IPS-18c (cell line): ENCODE measurements around the gene ZBTB42.
"Not testable (repeated sequence)": the region's sequence is repeated elsewhere in the genome, so short reads cannot be mapped to it uniquely, and the experiment has no call there.

Source experiments
- H3K4me3 ChIP-seq: 2 replicates; pipeline ENCODE4 v1.7.0; 2013; ENCODE audit warnings: low read depth, mild to moderate bottlenecking, low read length, moderate library complexity; ENCODE audit not compliant: insufficient read depth
- H3K9me3 ChIP-seq: one replicate; pipeline ENCODE4 v1.6.1; 2013; ENCODE audit warnings: mild to moderate bottlenecking, low read length, moderate library complexity; ENCODE audit not compliant: control insufficient read depth, insufficient read depth

The ZBTB42 gene

DNA sequence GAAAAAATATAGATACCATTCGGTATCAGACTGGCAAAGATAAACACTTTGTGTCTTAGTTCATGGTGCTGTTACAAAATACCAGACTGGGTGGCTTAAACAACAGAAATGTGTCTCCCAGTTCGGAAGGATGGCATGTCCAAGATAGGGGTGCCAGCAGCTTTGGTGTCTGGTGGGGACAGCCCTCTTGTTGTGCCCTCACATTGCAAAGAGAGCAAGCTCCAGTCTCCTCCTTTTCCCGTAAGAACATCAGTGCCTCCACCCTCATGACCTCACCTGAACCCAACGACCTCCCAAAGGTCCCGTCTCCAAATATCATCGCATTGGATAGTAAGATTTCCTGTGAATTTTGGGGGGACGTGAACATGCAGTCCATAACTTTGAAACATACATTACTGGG, 12.4 kb downstream of the ZBTB42 start:
- Histone ChIP-seq H3K9me3 (no peaks in the 10 kb centered on the region), H3K4me3 (no peak overlapping the region)

GRCh38 chr14:104814701-104815100, 13.8 kb downstream of the ZBTB42 start:
- H3K4me3 ChIP-seq, H3K9me3 ChIP-seq: not testable (repeated sequence)

GRCh38 chr14:104816616-104816884, 15.6 kb downstream of the ZBTB42 start:
- peak overlapping the region; percentile 96 for H3K4me3 ChIP-seq
- peaks cover 2% of the 10 kb centered on the region for H3K9me3 ChIP-seq

GRCh38 chr14:104817930-104818713, 17.2 kb downstream of the ZBTB42 start:
- peaks cover 2% of the 10 kb centered on the region for H3K9me3 ChIP-seq
- no peak overlapping the region for H3K4me3 ChIP-seq

- no peak overlapping the region for H3K4me3 ChIP-seq
- peaks cover 2% of the 10 kb centered on the region for H3K9me3 ChIP-seq
Measured at GRCh38 chr14:104818714-104819161, 17.8 kb downstream of the ZBTB42 start.

- H3K9me3 ChIP-seq: peaks cover 2% of the 10 kb centered on the region
- H3K4me3 ChIP-seq: no peak overlapping the region
Measured at GRCh38 chr14:104819361-104819781, 18.5 kb downstream of the ZBTB42 start.

GRCh38 chr14:104820669-104821228, 19.8 kb downstream of the ZBTB42 start:
- Histone ChIP-seq H3K4me3 (no peak overlapping the region), H3K9me3 (peaks cover 2% of the 10 kb centered on the region)

- Histone ChIP-seq H3K9me3 (peaks cover 2% of the 10 kb centered on the region), H3K4me3 (no peak overlapping the region)
Measured at GRCh38 chr14:104821229-104821945, 20.5 kb downstream of the ZBTB42 start.

- peaks cover 2% of the 10 kb centered on the region for H3K9me3 ChIP-seq
- H3K4me3 ChIP-seq: no peak overlapping the region
Measured at GRCh38 chr14:104821971-104822608, 21.2 kb downstream of the ZBTB42 start.

DNA sequence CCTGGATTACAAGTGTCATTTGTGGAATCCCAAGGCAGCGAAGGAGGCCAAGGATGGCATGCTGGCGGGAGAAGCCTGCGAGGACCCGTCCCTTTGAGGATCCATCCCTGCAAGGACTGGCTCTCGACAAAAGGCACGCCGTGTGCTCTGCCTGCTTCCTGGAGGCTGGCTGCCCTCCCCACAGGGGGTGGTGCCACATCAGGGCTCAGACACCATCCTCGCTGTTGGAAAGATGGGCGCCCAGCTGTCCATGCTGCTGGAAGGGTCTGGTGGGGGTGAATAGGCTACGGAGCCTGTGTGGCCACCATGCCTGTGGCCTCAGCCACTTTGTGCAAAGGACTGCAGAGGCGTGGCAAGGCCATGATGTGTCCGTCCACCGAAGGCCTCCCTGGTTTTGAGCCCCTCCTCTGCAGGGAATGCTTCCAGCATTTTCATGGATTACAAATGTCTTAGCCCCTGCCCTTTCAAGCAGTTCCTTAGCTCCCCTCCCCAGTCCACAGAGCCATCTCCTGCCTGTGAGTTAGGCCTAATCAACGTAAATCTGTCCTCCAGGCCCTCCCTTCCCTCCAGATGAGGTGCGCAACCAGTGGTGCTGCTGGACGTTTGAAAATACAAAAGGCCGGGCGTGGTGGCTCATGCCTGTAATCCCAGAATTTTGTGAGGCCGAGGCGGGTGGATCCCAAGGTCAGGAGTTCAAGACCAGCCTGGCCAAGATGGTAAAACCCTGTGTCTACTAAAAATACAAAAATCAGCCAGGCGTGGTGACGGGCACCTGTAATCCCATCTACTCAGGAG, 22.1 kb downstream of the ZBTB42 start:
- H3K4me3 ChIP-seq: no peak overlapping the region

GRCh38 chr14:104824353-104824997, 23.6 kb downstream of the ZBTB42 start:
- no peak overlapping the region for H3K4me3 ChIP-seq
- peaks cover 2% of the 10 kb centered on the region for H3K9me3 ChIP-seq

More for the DNA sequence above, 22.1 kb downstream of the ZBTB42 start:
- H3K9me3 ChIP-seq: peaks cover 2% of the 10 kb centered on the region

DNA sequence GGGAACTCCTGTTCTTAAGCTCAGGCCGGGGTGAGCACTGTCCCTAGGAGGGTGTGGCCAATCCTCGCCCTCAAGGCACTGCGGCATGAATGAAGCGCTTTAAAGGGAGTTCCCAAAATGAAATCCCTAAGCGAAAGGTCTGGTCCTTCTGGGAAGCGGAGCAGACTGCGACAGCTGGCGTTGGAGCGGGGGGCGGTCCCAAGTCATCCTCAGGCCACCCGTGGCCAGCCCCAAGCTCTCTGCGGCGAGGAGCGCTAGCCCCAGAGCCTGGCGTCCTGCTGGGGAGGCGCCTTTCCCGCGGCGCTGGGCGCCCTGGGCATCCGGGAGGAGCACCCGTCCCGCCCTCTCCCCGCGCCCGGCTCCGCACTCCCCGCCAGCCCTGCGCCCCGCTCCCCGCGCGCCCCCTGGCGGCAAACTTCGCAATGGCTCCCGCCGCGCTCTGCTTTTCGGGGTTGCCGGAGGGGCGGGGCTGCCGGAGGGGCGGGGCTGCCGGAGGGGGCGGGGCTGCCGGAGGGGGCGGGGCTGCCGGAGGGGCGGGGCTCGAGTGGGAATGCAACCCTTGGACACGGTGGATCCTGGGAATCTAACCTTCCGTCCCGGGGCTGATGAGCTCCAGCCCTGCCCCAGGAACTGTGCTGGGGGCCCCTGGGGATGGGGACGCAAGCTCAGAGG, 25.4 kb downstream of the ZBTB42 start:
- H3K9me3 ChIP-seq: no peaks in the 10 kb centered on the region
- H3K4me3 ChIP-seq: peak overlapping the region; percentile 81

- Histone ChIP-seq H3K4me3 (peak overlapping the region; percentile 46; the same call in 1 of the 2 replicates), H3K9me3 (no peaks in the 10 kb centered on the region)
Measured at GRCh38 chr14:104826861-104827176, 25.9 kb downstream of the ZBTB42 start.

DNA sequence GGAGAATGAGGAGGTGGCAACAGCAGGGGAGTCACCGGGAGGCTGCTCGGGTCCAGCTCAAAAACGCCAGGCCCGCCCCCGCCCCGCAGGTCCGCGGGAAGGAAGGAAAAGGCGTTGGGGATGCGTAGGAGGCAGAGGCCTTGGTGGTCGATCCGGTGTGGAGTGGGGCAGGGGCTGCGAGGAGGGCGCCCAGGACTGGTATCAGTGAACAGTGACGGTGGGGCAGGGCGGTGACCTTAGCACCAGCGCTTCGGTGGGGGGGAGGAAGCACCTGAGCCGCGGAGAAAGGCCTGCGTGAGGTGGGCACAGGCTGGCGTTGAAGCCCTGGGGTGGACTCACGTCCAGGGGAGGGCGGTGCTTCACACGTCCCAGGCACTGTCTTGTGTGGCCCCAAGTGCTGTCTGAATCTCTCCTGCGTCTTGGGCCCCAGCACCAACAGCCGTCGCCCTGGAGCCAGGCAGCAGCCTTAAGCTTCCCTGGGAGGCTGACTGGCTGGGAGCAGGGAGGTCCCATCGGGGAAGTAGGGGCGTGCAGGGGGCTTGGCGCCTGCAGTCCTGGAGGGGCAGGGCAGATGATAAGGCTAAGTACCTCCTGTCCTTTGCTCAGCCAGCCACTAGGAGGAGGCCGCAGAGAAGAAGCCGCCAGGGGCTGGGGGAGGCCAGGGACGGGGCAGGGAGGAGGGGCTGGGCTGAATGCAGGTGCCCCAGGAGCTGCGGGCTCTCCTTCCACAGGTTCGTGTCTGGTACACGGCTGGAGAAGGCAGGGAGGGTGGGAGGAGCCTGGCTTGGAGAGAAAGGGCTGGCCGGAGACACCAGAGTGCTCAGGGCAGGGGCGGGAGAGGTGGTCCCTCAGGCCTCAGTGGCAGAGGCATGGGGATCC, 26.5 kb downstream of the ZBTB42 start:
- no peaks in the 10 kb centered on the region for H3K9me3 ChIP-seq
- H3K4me3 ChIP-seq: peak overlapping the region; percentile 46

- no peak overlapping the region for H3K4me3 ChIP-seq
- no peaks in the 10 kb centered on the region for H3K9me3 ChIP-seq
Measured at GRCh38 chr14:104830781-104831180, 29.9 kb downstream of the ZBTB42 start.
